ENCODE results near the gene FAM227A.

FAM227A gene

GRCh38 chr22:38540701-38541100 lies 115.5 kb downstream of the FAM227A start:
- DNase-seq (ENCODE audit: low spot score), result no peak

GRCh38 chr22:38531251-38531938 lies 124.8 kb downstream of the FAM227A start:
- DNase-seq (ENCODE audit: low spot score), result no peak

Measured in AG08395 (cell line).